EL (cell line): Measurements from ENCODE around the gene CHRM5.

Experiments used
- DNase-seq: peaks from one replicate; pipeline ENCODE4 v3.0.0-alpha.2; 2016

The CHRM5 gene, protein sequence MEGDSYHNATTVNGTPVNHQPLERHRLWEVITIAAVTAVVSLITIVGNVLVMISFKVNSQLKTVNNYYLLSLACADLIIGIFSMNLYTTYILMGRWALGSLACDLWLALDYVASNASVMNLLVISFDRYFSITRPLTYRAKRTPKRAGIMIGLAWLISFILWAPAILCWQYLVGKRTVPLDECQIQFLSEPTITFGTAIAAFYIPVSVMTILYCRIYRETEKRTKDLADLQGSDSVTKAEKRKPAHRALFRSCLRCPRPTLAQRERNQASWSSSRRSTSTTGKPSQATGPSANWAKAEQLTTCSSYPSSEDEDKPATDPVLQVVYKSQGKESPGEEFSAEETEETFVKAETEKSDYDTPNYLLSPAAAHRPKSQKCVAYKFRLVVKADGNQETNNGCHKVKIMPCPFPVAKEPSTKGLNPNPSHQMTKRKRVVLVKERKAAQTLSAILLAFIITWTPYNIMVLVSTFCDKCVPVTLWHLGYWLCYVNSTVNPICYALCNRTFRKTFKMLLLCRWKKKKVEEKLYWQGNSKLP

DNA sequence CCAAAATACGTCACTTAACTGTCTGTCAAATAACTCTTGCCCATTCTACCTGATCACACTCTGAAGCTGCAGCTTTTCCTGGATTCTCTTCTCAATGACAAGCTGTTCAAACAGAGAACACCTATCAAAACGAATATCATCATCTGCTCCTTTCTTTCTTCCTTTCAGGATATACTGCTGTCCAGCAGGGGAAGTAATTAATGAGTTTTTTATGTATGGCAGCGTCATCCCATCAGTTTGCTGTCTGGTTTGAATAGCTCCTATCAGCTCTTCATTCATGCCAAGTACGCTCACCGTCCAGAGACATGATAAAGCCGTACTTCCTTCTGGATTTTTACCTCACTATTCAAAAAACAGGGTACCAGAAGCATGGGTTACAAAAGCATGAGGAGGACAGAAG, at the start of gene CHRM5:
Gene CHRM5 (plus strand): TSS at position 274 of the 400 bp plus-strand sequence. CDS start 94,221 bp downstream, outside the sequence.
- no peak for DNase-seq

DNA sequence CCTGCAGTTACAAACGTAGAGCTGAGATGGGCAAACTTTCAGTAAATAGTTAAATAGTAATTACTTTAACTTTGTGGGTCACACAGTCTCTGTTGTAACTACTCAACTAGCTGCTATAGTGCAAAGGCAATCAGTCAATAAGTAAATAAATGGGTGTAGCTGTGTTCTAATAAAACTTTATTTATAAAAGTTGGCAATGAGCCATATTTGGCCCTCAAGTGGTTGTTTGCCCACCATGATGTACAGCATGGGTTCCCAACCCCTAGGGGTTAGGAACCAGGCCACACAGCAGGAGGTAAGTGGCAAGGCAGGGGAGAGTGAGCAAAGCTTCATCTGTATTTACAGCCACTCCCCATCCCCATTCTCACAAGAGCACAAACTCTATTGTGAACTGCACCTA, 44.9 kb upstream of the CHRM5 start:
- DNase-seq, result no peak

DNA sequence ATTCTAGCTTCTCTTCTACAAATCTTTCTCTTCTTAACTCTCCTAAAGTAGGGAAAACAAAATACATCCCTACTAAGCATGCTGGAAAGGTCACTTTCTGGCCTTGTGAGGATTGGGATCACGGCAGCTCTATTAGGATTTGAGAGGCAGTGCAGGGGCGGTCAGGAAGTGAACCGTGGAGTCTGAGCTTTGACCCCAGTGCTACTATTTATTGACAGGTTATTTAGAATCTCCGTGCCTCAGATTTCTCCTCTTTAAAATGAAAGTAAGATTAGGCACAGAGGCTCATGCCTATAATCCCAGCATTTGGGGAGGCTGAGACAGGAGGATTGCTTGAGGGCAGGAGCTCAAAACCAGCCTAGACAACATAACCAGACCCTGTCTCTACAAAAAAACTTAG, 42.0 kb upstream of the CHRM5 start:
- no peak for DNase-seq

DNA sequence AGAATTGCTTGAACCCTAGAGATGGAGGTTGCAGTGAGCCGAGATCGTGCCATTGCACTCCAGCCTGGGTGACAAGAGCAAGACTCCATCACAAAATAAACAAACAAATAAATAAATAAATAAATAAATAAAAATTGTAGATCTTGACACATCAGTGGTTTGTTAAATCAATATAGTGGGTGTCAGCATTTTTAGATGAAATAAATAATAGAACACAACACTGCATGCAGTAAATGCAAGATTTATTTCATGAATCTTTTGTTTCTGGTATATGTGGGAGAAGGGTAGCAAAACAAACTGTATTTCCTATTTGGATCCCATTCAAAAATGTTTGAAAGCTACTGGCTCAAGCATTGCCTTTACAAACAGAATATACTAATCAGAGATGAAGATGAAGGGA, 35.6 kb upstream of the CHRM5 start:
- no peak for DNase-seq

DNA sequence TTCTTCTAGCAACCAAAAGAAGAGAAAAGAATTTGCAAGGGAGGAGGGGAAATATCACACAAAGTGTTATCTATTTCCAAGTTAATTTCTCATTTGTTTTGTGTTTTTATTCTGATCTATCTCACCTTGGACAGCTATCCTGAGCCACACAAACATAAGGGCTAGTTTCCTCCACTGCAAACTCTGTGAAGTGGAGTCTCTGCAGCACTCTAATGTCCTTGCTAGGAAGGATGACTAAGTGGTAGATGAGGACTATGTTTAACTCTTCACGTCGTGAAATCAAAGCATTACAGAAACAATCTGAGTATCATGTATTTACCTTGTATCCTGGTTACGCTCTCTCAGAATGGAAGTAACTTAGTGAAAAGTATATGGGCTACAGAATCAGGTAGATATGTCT, 33.9 kb upstream of the CHRM5 start:
- DNase-seq, result no peak

DNA sequence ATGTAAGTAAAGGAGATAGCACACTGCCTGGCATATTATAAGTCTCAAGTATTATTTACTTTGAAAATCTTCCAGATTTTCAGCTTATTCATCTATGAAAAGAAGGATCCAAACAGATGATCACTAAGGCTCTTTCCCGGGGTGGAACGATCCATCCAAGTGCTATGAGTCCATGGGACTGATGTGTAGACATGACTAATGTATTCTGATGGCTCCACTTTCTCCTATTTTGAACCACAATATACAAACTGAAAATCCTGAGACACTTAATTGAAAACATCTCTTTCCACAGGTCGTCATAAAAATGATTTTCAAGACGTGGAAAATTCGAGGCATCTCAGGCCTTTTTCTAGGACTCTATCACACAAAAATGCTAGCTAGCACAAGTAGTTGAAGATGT, 33.4 kb upstream of the CHRM5 start:
- DNase-seq, result peak; percentile 3

DNA sequence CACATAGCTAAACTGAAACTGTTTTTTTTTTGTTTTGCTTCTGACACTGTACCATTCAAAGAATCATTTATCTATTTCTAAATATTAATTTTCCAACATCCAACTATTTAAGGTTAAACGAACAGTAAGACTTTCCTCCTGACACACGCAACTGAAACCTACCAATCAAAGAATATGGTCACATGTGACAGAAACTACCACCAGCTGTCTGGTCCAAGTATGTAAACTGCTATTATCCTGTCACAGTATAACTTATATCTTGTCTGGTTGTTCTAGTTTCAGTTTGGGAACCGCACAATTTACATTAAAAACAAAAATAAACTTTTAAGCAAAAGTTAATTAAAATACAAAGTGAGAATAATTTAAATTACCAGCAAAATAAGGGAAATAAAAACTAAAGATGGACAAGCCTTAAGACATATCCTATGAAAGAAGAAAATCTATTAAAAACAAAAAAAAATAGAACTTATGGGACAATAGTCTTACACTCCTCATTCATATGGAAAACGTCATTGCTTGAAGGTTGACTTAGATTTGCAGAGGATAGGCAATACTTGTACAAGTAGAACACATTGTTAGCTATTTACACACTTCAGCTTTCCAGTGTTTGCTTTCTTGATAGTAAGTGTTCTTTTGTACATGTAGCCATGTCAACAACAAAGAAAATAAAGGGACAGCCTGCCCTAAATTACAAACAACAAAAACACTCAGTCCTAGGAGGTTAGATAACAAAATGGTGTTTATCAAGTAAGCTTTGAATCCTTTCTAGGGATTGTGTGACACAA, 26.8 kb upstream of the CHRM5 start:
- no peak for DNase-seq

DNA sequence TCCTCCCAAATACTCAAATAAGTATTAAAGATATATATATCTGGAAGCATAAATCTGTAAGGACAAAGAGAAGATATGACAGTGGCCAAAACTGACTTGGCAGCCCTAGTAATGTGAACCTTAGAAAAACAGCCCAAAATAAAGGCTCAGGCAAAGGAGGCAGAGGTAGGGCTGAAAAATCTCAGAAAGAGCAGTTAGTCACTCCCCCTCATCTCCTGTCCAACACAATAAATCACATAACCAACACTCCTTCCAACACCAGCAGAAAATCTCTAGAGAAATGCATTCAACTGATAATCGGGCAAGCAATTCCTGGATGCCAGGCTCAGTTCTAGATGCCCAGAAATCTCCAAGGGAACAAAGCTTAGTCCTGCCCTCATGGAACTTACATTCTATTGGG, 22.1 kb upstream of the CHRM5 start:
- DNase-seq, result no peak

DNA sequence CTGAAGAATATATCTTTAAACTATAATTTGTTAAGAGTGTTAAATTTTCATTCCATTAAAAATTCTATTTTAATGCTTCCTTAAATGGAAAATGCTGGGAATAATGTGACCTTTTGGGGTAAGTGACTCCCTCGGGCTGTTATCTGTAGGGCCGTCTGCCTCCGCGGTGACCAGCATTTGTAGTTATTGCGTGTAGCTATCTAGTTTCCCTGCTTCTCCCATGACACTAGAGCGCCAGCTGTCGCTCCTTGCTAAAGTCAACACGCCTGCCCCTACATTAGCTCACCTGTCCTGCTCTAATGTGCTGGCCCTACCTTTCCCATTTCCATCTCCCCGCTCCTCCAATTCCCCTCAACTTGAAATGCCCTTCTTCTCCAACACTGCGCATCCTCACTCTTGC, 12.4 kb upstream of the CHRM5 start:
- no peak for DNase-seq

DNA sequence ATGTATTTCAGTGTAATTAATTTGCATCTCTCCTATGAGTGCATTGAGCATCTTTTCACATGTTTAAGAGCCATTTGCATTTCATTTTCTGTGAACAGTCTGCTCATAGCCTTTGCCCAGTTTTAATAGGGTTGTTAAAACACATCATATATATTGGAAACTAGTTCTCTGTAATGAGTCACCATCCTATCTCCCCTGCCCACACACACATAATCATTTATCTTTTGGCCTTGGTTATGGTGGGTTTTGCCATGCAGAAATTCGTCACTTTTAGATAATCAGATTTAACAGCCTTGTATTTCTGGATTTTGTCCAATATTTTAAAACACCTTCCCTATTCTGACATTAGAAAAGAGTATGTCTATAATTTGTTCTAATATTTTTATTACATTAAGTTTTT, 11.9 kb upstream of the CHRM5 start:
- no peak for DNase-seq

DNA sequence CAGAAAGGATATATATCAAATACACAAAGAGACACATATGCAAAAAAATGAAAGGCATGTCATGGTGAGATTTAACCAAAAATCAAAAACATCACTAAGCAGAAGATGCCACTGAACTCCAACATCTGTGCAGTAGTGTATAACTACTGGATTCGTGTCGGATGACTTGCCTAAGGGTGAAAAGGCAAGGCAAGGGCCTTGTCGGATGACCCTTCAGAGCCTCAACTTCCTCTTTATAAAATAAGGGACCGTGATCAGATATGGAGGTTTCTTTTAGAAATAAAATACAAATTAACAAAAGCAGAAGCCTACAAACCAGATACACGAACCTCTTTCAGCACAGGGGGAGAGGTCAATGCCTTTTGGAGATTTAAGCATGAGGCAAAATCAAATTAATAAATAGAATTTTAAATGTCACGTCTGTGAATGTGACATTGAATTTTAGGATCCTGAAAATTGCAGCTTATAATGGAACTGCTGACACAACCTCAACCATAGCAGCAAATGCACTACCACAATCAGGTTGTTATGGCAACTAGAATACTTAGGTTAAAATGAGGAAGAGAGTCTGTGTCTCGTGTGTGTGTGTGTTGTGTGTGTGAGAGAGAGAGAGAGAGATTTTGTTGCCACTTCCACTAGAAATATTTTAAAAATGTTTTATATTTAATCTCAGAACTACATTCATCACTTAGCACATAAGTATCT, 8.3 kb upstream of the CHRM5 start:
- no peak for DNase-seq

DNA sequence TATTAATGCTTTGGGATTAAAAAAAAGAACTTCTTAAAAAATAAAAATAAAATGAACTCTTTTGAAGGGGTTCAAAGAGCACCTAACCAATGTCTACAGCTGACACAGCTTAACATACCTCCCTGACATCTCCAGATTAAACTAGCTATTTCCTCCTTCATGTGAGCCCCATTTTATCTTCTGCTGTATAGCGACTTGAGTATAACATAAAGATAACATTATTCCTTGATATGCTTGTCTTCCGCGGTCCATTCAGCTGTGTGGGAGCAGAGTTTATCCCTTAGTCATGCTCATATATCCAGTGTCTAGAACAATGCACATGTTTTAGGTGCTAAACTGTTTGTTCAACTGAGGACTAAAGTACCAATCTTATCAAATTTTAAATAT, 7.8 kb upstream of the CHRM5 start:
- no peak for DNase-seq

DNA sequence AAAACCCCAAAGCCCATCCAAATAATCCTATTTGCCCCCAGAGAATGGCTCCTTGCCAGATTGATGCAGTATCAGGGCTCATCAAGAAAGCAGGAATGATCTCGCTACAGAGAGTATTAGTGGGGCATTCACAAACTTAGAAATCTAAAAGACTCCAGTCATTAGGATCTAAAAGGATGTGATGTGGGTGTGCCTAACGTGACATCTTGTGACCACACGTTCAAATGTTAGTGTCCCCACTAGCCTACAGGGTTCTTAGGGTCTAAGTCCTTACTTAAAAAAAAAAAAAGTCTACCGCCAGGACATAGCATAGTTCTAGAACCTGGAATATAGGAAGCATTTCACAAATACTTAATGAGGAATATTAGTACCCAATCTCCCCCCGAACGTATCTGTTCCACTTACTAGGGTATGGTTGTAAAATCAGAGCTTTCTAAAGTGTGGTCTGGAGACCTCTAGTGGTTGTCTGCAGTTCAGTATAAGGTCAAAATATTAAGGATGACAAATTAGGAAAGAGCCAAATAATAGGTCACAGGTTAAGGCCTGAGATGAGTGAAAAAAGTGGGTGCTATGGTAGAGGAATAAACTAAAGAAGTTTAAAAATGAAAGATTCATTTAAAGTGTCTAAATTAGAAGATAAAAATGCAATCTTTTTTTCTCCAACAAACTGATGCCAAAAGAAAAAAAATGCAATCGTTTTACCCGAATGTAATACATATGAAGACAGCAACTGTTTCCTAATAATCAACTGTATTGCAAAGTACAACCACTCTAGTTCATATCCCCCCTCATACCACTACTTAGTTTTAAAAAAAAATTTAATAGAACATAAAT, 4.2 kb upstream of the CHRM5 start:
- peak; percentile 41 for DNase-seq

DNA sequence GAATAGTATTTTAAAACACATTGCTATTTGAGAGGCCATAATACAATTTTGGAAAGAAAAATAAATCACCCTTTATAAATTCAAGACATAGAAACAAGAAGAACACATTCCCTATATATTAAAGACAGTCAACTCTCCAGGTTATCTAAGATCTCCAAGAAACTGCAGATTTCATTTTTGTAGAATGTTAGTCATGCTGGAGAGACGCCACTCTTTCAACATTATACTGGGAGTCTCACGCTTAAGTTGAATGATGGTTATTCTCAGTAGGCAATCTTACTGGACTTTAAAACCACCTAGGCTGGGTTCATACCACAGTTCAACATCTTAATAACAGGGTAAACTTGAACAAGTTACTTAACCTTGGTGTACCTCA, 3.6 kb upstream of the CHRM5 start:
- peak; percentile 15 for DNase-seq

DNA sequence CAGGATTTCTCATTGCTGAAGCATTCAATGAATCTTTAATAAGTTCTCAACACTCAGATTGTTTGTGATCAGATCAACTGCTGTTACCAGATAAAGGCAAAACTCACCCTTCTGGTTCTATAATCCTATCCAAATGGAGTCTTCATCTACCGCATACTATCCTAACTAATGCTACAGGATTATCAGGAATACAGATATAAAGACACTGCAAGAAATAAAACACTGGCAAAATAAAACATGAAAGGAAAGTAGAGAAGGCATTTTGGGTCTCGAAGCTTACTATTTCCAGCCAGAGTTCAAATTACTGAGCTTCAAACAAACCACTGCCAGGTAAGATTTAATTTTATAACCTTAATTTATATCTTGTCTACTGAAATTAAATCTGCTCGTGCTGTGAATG, 524 bp downstream of the CHRM5 start:
- no peak for DNase-seq

DNA sequence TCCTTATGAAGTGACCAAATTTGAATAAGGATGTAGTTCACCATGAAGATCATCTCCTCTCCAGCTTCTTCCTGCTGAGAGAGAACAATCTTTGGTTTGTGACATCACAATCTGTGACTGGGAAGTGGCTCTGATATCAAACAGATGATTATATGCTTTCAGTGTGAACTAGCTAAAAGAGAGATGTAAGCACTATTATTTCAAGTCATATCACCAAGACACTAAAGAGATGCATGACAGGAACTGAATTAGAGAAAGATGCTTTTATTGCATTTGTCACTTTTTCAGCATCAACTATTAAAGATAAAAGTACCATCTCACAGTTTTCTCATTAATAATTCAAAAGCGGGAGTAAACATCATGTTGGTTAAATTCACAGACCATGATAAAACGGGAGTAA, 3.5 kb downstream of the CHRM5 start:
- DNase-seq, result no peak

DNA sequence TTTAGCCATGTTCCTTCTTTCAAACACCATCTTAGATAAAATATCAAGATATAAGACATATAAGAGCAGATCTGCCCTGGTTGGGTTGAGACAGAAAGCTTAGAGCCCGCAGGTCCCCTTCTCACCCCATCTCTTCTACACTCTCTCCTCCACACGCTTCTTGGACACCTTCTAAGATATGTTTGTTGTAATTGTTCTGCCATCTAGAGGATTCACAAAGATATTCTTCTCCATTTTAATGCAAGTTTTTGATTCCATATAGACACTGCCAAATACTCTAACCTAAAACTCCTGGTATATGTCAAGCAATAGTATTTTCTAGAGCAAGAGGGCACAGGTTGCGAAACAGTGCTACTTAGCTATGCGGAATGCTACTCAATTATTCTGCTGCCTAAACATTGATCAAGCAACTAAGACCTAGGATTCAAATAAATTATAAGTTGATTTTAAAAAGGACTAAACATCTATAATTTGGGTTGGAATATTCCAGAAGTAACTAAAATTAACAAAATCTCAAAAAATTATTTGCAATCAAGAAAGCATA, 6.8 kb downstream of the CHRM5 start:
- DNase-seq, result no peak

DNA sequence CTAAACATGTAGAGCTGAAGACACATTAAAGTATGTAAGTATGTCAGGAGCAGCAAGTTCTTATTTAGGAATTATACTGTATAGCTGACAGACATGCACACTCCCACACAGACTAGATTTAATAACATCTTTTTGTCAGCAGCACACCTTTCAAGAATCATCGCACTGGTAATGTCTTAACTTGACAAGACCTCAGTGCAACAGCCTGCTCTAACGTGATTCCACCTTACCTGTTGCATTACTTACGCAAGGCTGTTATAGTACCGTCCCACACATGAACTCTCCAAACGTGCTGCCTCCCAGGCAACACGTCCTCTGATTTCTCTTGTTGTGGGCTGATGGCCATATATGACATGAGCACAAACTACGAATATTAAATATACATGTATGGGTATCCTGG, 11.9 kb downstream of the CHRM5 start:
- no peak for DNase-seq

DNA sequence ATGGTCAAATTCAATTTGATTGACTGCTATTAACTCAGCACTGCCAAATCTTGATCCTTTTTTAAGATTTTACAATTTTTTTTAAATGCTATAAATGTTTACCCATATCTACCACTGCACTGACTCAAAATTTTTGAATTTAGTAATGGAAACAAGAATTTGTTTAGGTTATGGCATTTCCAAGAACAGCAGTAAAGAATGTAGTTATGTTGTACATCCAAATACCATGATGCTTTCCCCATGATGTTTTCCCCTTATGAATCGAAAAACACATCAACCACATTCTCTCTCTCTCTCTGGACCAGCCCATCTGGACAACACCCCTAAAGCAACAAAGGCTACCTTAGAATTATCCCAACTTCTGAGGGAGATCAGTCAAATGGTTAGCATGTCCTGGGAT, 14.2 kb downstream of the CHRM5 start:
- DNase-seq, result no peak

DNA sequence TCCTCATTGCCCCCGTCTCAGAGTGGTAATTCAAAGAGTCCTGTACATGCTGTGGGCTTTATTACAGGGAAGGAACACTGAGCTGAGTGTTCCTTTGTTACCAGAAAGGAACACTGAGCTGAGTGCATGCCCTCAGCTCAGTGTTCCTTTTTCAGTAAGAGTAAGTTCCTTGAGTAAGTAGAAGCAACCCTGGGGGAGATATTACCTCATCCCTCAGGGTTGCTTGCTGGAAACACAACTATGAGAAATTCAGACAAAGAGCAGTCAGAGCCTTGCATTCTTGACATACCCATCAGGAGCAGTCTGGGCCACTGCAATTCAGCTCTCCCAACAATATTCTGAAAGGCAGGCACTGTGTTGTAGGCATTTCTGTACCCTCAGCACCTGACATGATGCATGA, 17.0 kb downstream of the CHRM5 start:
- peak; percentile 82 for DNase-seq

DNA sequence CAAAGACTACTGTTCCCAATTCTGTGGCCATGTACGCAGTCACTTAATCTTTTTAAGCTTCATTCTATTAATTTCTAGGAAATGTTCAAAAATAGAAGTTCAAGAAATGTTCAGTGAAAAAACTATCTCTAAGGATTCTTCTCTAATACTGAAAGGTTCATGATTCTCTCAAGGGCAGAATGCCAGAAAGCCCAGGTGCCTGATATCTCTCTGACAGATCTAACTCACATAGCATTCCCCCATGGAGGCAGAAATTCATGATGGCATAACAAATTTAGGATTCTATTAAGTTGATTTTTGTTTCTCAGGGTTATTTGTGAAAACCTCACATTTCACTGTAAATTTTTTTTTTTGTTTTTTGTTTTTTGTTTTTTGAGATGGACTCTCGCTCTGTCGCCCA, 17.5 kb downstream of the CHRM5 start:
- no peak for DNase-seq

DNA sequence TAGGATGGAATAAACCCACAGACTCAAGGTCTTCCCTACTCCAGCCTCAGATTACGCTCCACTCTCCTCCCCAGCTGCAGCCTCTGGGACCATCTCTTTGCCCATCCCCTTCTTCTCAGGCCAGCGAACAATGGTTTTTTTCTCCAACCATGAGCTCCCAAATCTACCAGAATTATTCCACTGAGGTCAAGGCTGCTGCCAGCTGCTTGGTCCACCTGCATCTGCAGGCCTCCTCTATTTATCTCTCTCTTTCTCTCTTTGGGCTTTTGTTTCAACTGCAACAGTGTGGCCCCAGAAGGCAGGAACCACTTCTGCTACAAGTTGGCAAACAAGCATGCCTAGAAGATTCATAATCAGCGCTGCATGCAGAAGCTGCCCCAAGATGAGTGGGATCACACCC, 19.1 kb downstream of the CHRM5 start:
- DNase-seq, result no peak
